Head of caudate nucleus (tissue), 42 donors: ENCODE results near the gene TP53AIP1.

ENCODE experiments used
- DNase-seq, 42 donors: peaks; one replicate each; pipeline versions ENCODE4 v3.0.0 to v3.0.0-alpha.2; 2020 to 2021; ENCODE audit warnings: mixed read lengths in 7 of 42
- intact Hi-C: fragments of 100-400 bp; cut with DNase I; formaldehyde crosslinking; loops from one replicate; pipeline ENCODE4 v1.15.0; 2022

TP53AIP1 gene

DNA sequence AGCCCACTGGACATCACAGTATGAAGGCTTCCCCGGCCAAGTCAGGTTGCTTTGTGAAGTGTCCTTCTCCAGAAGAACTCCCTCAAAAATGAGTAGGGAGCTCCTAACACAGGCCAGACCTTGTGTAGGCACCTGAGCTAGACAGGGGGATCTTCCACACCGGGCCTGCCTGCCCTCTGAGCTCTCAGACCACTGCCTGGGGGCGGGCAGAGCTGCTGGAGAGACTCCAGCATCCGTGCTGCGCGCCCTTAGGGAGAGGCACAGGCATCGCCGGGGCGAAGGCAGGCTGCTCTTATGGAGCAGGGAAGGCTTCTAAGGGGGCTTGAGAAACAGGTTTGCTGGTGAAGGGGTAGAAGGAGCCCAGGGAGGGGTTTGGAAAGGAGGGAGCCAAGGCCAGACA is 47.1 kb downstream of the TP53AIP1 start:
- no peak for DNase-seq
- intact Hi-C loops = no loop called here

DNA sequence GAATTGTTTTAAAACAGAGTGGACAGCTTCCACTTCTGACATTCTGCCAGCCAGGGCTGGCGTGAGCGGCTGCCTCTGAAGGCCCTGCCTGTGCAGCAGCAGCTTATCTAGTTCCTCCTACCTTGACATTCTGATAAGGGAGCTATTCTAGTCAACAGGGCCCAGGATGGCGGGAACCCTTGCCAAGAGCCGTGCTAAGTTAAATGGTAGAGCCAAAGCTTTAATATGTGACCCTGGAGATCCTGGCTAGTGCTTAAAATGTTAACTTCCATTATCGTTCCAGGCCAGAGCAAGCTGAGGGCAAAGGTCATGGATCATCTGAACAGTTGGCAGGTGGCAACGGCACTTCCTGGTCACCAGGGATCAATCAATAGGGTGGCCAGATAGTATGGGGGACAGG is 48.0 kb downstream of the TP53AIP1 start:
- DNase-seq = no peak
- intact Hi-C loops = no loop called here

DNA sequence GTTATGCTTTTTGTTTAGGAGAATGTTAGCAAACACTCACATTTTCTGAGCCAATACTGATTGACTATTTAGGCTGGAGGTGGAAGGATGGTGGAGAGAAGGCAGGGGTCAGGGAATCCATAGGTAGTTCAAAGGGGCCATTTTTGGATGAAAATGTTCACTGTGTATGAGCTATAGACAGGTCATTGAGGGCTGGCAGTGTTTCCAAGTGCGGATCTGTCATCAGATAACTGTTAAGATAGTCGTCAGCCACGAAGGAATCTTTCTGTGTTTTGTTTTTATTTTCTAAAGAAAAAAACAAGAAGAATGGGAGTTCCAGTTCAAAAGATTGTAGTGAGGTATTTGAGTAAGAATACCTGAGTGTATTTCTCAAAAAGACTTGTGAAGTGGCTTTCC is 48.4 kb downstream of the TP53AIP1 start:
- intact Hi-C loops = no loop called here
- DNase-seq = no peak

DNA sequence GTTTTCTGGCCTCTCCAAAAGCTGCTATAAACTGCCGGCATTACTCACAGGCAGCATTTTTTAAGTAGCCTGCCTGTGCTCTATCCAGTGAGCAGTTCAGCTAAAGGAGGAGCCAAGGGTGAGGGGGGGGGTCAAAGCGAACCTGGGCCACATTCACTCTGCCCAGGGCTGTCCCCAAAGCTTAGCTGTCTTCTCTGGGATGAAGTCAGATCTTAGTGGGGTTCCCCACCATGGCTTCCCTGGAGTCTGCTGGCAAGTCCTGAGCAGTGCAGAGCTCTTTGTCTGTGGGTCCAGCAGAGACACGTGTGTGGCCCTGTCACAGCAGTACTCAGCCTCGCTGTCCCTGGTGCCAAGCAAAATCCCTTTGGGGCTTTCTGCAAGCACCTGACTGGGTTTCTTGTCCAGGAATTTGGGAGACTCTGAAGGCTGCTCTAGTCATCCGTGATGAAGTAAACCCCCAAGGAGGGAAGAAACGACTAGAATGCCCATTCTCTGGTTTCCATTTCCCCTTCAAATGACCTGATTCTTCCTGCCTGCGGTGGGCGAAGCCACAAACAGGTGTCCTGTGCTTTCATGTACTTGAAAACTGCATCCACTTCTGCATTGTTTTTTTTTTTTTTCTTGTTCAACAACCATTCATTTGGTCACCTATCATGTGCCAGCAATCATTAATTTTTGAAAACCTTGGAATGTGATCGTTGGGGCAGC is 48.9 kb downstream of the TP53AIP1 start:
- no peak for DNase-seq
- intact Hi-C loops = no loop called here

DNA sequence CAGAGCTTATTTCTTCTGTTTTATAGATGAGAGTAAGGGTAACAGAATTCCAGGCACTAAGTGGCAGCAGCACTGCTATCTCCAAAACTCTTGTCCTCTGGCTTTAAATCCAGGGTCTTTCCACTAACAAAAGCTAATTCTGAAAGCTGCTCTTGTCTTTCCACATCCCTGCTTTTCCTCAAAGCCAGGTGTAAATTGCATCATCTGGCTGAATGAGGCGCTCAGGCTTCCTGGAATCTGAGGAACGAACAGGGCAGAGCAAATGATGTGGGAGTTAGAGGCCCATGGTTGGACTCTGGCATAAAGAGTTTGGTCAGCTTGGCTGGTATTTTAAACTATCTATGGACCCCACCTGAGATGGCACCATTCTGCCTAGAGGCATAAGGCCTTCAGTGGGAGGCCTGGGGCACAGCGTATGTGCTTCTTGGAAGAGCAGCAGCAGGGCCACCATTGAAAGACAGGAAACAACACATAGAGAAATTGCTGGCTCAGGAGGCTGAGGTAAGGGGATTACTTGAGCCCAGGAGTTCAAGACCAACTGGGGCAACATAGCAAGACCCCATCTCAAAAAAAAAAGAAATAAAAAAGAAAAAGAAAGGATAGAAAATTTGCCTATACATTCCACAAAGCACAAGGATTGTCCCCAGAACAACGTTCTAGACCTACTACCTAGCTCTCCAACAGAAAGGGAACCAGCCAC is 49.7 kb downstream of the TP53AIP1 start:
- no peak for DNase-seq
- intact Hi-C loops = no loop called here

DNA sequence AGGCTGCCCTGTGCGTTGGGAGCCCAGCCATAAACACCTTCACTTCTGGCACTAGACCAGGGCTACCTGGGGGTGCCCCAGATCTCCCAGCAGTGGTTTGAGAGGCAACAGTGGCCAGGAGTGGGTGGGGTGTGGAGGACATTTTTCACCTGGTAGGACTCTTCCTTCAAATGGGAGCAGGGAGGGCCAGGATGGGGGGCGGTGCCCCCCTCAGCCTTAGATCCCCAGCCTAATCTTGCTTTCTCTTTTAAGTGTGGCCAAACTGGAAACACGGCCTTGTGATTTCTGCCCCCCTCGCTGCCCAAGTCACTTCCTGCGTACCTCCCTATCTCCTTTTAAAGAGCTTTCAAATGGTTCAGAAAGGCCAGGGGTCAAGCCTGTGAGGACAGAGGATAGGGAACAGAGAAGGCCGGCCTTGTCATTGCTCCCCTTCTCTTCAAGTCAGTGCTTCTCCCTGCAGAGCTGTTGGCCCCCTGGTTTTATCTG is 50.7 kb downstream of the TP53AIP1 start:
- no peak for DNase-seq
- intact Hi-C loops = no loop called here

DNA sequence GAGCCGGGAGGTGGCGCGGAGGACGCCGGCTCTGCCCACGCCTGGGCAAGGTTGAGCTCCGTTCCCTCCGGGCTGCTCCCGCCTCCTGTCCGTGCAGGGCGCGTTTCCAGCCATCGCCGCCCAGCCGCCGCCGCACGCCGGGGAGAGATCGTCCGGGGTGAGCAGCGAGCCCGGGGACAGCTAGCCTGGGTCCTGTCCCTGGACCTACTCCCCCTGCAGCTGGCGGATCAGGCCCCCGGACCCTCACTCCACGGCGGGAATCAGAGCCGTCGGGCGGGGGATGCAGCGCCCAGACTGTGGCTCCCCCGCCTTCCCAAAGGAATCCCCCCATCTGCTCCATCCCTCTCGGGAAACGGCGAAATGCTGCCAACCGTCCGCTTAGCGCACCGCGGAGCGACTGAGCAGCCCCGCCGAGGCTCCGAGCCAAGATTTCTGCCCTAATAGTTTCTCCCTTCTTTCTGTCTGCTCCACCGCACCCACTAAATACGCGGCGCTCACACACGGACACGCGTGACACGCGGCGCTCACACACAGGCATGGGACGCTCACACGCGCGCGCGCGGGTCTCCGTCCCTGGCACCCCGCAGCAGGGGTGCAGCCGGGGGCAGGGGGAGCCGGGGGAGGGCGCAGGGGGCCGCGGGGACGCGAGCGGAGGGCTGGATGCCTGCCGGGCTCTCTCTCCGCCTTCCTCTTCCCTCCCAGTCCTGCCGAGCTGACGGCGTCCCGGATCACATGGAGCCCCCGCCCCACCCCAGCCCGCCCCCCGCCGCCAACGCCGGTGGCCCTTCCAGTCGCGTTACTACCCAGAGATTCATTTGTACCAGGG is 51.9 kb downstream of the TP53AIP1 start, which contains the start of gene KCNJ5:
TSS of gene KCNJ5 (plus strand) at position 814 of the 826 bp plus-strand sequence. CDS start 19,918 bp downstream, outside the sequence.
- peak in 37 of 42 donors; percentile 16 to 73 (median 43) for DNase-seq
- intact Hi-C loops = no loop called here

DNA sequence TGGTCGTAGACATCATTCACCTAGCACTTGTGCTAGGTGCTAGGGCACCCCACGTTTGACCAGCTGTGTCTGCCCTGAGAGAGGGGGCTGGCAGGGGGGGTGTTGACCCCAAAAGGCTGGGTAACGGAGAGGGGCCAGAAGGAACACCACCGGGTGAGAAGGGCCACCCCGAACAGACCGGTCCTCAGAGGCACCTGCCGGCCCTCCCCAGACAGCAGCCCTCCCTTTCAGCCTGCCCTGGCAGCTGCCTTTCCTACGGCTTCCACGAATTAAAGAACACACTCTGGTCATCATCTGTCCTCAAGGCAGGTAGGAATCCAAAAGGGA is 52.5 kb downstream of the TP53AIP1 start:
- DNase-seq = no peak
- intact Hi-C loops = no loop called here

DNA sequence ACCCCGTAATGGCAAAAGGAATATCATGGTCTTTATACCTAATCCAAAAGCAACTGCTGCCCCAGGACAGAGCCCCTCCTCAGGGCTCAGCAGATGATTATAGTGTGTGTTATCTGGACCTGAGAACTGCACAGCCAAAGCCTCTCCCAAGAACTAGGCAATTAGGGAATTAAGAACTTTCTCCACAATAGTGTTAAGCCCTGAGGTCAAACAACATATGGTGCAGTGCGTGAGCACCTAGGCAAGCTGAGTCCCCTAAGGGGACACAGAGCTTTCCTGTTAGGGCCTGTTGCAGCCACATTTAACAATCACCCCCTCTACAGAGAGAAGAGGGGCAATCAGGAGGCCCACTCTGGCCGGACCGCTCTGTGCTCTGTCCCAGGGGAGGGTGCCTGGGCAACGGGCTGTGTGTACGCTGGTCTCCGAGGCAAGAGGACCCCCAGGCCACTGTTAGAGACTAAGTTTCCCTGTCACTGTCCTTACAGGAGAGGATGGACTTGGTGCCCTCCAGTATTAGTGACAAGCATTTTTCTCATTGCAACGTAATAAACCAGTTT is 52.9 kb downstream of the TP53AIP1 start:
- DNase-seq = no peak
- intact Hi-C loops = no loop called here

DNA sequence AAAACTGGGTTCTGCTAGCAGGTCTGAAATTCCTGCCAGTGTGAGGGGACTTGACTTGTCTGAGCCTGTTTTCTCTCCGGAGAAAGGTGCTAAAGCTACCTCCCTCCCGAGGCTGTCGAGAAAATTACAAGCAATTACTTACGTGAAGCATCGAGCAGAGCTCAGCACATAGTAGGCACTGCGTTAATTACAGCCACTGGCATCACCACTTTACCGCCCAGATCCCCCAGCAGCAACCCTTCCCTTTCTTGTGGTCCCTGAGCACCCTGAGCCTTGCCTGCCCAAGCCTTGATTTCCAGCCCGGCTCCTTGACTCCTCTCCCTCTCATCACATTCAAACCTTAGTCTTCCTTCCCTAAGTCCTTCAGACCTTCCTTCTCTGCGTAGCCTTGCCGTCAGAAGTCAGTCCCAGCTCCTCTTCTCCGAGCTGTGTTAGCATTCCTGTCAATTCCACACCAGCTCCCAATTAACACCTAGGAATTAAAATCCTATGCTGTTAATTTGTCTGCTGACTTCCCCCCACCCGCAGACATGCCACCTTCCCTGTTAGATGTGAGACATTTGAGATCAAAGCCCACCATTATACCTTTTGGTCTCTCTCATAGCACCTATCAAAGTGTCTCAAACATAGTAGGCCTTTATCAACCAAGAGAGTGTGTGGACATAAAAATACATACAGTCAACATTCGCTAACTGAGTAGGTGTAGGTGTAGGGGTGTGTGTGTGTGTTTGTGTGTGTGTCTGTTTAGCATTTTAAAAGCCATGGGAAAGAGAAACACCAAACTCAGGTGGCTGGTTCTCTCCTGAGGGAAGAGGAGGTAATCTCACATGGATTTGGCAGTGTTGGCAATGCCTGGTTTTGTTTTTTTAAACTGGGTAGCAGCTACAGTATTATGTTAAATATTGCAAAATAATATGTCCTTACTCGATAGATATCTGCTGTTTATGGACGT is 54.4 kb downstream of the TP53AIP1 start:
- intact Hi-C loops = no loop called here
- DNase-seq = no peak

DNA sequence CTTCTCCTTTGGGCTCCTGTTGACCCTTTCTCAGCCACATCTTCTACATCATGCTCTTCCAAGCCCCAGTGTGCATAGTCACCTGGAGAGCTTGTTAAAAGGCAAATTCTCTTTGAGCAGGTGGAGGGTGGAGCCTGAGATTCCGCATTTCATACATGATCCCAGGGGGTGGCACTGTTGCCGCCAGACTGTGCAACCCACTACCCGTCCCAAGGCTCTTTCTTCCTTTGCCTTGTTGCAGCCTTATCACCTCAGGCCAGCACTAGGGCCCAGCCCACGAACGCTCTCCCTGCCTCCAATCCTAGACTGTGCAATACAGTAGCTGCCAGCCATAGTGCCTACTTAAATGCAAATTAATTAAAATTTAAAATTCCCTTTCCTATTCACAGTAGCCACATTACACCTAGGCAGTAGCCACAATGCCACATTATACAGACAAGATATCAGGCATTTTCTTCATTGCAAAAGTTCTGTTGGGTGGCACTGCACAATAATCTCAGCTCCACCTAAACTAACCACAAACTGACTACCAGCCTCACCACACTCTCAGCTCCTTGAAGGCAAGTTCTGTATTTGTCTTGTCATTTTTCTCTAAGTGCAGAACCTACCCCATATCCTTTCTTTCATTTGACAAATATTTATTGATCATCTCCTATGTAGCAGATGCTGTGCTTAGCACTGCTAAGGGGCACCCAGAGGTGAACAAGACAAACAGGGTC is 56.1 kb downstream of the TP53AIP1 start:
- intact Hi-C loops = no loop called here
- peak in 14 of 42 donors; percentile 27 to 62 (median 48) for DNase-seq
